IPS DF 4.7 (cell line): ENCODE measurements around the gene RHEBL1.

Experiments used
- DNase-seq: peaks from one replicate; pipeline ENCODE4 v3.0.0-alpha.2; 2013; ENCODE audit warnings: low spot score; ENCODE audit errors: extremely low read depth

RHEBL1 gene

DNA sequence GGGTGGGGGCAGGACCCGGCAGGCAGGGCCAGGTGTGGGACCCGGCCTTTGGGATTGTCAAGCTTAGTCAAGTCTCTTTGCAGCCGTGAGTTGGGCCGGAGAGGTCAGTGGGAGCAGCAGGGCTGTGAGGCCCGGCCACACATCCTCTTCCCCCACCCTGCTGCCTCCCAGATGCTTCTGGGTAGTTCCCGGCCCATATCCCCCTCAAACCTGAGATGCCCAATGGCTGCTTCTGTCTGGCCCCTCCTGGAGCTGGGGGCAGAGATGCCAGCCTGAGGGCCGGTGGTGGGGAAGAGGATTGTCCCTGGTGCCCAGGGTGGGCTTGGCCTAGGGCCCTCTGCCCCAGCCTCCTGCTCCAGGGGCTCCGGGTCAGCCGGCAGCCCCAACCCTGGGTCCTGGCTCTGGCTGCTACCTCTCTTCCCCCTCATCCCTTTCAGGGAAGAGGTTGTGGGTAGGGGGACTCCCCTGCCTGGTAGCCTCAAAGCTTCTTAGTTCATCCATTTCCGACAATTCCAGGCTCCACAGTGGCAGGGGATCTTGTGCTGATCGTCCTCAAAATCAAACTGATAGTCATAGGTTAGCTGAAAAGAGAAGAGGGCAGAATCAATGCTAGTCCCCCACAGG, 48.4 kb downstream of the RHEBL1 start:
- no peak for DNase-seq

DNA sequence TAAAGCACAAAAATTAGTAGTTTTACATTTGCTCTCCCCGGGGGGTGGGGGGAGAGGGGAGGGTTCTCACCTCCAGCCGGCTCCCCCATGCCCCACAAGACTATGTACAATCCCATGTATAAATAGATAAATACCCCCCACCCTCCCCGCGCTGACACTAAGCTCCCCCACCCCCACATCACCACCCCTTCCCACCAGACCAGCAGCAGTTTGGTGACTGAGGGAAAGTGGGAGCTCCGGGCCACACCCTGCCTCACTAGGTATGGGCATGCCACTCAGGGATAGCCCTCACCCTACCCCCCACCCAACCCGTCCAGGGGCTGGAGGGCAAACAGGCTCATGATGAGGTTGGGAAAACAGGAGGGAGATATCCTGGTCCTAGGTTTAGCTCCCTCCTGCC, 49.3 kb downstream of the RHEBL1 start:
- DNase-seq: no peak

DNA sequence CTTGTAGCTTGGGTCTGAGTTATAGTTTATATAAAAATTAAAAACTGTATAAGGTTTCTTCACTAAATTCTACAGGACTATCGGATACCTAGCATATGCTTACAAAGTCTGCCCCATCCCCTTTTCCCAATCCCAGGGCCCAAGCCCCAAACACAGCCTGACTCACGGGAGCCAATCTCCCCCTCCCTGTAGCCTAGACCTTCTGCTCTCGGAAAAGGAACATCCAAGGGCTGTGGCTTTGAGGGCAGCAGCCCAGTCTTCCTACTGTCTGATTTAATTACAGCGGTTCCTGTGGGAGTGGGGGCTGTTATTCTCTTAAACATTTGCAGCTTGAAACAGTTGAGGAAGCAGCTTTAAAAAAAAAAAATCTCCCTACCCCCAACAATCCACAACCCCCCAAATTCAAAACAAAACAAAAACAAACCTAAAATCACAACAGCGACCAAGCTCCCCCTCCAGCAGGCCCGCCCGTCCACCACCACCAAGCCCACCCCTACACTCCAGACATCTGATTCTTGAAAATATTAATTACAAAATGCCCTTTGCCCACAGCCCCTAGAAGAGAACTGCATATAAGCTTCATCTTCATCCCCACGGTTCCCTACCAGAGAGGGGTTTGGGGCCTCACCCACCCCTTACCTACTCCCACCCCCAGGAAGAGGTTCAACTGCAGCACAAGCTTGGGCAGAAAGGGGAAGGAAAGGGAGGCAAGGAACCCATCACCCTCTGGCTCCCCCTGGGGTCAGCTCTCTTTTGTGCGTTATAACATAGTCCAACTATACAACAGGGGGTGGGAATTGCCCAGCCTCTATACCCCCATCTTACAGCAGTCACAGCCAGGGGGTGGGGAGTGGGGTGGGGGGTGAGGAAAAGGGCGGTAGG, 50.1 kb downstream of the RHEBL1 start:
- DNase-seq: no peak

DNA sequence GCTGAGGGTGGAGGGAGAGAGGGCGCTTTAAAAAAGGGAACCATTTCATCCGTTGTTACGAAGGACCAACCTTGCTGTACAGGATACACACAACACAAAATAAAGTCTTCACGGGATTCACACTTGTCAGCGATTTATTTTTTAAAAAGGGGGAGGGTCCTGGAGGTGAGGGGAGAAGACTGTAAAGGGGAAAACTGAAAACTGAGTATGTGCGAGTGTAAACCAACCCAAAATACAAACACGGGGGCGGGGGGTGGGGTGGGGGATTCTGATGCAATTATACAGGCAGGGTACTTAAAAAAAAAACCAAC, 50.7 kb downstream of the RHEBL1 start:
- no peak for DNase-seq

DNA sequence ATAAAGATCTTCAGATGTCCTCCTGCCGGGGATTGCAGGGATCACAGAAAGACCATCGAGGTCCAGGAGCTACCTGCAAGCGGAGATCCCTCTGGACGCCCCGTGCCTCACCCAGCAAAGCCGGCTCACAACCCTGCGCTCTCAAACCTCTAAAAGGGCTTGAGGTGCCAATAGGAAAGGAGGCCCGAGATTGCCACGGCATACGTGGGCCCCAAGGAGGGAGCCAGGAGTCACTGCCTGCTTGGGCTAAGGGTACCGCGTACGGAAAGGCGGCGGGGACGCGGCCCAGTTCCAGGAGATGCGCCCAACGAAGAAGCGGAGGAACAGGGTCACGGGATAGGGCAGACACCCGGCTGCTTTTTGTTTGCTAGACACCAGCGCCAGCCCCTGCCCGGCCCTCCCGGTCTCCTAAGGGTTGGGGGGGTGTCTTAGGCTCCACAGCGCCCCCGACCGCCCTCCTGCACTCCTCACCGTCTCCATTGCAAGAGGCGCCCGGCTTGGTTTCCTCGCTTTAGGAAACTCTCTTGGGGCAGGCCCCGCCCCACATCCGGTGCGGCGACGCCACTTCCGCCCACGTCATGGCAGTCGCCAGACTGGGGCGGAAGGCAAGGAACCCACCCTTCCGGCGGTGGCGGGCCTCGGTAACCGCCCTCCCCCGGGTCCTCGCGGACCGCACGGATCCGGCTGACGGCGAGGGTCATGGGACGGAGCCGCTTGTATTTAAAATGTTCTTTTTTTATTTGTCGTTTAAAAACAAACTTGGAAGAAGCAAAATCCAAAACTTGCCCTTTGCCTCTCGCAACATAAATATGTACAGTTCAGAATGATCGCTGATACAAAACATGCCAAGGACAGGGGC, 51.3 kb downstream of the RHEBL1 start, which contains the start of gene PRKAG1:
TSS of gene PRKAG1 (minus strand) at position 516 of the 859 bp plus-strand sequence. CDS start at position 480, 36 bp downstream.
- DNase-seq: peak; percentile 93

DNA sequence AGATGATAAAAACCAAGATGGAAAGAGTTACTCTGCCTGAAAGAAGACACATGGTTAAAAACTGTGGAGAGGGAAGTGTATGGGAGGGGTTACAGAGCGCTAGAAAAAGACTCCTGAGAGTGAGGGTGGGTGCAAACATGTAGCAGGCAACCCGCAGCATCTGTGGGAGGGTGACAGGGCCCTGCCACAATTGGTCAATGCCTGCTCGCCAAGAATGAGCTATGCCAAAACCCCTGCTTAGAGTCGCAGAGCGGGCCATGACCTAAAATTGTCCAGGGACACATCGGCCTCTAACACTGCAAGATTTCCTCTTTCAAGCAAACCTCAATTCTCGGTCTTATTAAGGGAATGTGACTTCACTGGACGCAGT, 51.9 kb downstream of the RHEBL1 start:
- no peak for DNase-seq

DNA sequence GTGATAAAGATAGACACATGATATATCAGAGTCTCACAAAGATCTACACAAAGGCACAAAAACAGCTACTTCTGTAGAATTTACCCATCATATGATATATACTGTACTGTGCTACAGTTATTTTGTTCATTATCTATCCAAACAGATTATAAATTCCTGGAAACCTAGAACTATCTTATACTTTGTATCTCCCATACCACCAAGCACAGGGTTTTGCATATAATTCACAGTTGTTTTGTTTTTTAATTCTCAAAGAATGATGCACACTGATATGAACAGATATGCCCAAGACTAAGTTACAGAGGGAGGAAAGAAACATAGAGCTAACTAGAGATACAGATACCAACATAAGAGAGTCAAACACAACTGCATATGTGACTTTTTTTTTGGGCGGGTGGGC, 54.6 kb downstream of the RHEBL1 start:
- no peak for DNase-seq
